GM19452 (cell line): ENCODE data around the gene TPSG1.
"Not testable (repeated sequence)": the region's sequence is repeated elsewhere in the genome, so short reads cannot be mapped to it uniquely, and the experiment has no call there.

Experiments
- ATAC-seq: cut with Tn5 transposase; IDR thresholded peaks from one replicate; pipeline ENCODE4 v1.9.1; 2021; ENCODE audit not compliant: unreplicated experiment

Gene TPSG1

DNA sequence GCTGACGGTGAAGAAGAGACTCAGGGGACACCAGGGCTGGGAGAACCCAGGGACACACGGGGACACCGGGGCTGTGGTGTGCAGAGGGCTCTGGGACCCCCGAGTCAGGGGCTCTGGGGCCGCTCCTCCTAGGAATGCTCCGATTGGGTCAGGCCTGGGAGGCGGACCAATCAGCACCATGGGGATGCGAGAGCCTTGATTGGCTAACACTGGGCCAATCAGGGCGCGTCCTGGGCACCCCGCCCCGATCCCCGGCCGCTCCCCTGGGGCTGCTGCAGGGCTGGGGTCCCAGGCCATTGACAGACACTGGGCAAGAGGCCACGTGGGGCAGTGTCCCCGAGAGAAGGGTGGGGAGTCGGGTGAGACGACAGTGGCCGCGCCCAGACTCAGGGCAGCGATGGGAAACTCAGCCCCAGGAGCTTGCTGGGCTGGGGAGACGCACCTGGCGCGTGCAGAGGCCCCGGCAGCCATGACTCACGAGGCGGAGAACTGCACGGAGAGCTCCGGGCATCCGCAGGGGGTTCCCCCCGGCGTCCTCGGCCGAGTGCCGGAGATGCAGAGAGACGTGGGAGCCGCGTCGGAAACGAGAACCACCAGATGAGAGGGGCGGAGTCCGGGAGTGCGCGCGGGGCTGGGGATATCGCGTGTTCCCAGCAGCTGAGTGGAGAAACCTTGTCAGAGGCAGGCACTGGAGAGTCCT lies 7.1 kb upstream of the TPSG1 start:
- not testable (repeated sequence) for ATAC-seq

GRCh38 chr16:1231301-1231700 lies 6.2 kb upstream of the TPSG1 start:
- ATAC-seq: not testable (repeated sequence)

DNA sequence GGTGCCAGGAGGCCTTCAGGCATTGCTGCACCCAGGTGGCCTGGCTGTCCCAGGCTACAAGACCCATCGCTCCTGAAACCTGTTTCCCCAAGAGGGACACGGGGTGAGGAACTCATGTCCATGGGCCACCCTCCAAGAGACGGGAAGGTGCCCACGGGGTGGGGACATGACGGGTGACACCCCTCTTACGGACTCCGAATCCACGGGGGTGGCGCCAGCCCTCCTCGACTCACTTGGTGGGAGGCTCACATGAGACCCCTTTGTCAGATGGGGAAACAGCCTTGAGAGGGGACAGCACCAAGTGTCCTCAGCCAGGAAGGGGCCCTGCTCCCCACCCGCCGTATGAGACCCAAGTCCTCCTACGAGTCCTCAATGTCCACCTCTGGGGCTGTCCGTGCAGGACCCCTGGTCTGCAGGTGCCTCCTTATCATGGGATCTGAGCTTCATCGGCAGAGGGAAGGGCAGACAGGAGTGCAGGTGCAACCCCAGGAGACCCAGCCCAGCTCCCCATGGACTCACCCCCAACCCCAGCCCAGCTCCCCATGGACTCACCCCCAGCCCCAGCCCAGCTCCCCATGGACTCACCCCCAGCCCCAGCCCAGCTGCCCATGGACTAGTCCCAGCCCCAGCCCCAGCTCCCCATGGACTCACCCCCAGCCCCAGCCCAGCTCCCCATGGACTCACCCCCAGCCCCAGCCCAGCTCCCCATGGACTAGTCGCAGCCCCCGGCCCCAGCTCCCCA lies 5.6 kb upstream of the TPSG1 start:
- not testable (repeated sequence) for ATAC-seq

DNA sequence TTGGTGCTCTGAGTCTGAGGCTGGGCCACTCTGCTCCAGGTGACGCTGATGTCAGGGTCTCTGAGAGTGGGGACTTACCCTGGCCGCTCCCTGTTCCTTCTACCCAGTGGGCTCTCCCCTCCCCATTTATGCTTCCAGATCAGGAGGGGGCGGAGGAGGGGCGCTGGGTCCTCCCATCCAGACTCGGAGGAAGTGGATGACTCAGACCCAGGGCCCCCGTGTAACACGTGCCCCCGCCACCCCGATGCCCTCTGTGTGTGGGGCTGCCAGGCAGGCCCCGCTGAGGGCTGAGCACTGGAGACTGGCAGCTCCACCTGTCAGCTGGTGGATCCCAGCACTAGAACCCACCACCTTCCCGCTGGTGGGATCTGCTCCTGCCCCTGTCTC lies 5.0 kb upstream of the TPSG1 start, which contains the start of gene TPSB2:
TSS of gene TPSB2 (minus strand) at position 101 of the 387 bp plus-strand sequence. CDS start 233 bp downstream, outside the sequence.
- ATAC-seq: not testable (repeated sequence)

DNA sequence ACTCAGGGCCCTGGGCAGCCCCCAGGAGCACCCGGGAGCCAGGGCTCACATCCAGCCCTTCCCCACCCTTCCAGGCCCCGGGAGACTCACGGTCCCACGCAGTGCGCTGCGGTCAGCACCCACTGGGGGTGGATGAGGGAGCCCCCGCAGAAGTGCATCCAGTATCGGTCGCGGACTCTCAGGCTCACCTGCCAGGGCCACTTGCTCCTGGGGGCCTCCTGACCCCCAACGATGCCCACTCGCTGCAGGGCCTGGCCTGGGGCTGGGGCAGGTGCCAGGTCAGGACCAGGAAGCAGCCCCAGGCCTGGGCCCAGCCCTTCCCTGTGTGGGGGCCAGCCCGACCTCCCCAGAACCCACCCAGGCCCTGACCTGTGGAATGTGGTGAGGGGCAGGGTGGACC lies 4.4 kb upstream of the TPSG1 start:
- ATAC-seq: not testable (repeated sequence)

DNA sequence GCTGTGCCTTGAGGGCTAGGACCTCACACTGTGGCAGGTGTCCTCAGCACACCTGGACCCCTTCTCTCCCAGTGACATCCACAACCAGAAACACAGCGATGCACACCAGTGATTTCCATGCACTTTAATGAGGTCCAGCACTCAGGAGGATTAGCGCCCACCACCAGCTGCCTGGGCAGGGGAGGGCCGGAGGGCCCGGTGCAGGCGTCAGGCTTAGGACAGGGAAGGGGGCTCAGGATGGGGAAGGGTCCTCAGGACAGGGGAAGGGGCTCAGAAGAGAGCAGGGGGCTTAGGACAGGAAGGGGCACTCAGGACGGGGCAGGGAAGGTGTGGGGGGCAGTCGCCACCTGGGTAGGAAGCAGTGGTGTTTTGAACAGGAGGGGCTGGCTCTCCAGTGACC lies 3.2 kb upstream of the TPSG1 start:
- not testable (repeated sequence) for ATAC-seq

- not testable (repeated sequence) for ATAC-seq
Measured at GRCh38 chr16:1226692-1227091, 1.6 kb upstream of the TPSG1 start.

DNA sequence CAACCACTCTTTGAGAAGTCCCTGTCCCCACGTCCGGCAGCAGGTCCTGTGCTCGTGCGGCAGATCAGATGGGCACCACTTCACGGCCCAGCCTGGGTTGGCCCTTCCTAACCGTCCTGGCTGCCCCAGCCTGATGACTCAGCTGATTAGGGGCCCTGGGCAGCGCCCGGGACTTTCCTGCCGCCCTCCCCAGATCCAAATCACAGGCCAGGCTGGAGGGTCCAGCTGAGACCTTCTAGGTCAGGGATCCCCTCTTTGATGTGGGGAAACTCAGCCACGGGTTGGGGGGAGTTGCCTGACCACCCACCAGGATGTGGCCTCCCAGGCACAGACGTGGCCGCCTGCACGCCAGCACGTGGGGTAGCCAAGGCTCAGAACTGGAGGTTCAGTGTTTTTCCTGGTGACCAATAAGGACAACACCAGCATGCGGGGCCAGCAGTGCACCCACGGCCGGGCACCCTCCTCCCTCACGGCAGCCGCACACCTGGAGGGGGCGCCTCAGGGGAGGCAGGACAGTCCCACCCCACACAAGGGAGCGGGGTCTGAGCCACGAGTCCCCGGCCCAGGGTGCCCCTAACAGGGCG lies 752 bp upstream of the TPSG1 start:
- not testable (repeated sequence) for ATAC-seq

DNA sequence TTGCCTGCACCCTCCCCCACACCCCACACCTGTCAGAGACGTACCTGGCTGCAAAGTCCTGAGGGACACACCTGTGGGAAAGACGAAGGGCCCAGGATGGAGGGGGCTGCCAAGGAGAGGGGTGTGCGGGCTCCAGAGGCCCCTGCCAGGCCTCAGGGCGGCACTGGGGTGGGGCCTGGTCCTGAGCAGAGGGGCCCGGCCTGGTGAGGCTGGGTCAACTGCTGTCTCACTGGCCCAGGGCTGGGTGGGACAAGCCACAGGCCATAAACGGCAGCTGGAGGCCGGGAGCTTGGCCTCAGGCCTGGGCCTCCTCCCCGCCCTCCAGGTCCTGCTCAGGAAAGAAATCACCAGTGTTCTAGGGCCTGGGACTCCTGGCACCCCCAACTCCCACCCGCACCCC lies 510 bp downstream of the TPSG1 start:
- ATAC-seq: no peak

- ATAC-seq: no peak
Measured at GRCh38 chr16:1223355-1224214, 1.5 kb downstream of the TPSG1 start.

DNA sequence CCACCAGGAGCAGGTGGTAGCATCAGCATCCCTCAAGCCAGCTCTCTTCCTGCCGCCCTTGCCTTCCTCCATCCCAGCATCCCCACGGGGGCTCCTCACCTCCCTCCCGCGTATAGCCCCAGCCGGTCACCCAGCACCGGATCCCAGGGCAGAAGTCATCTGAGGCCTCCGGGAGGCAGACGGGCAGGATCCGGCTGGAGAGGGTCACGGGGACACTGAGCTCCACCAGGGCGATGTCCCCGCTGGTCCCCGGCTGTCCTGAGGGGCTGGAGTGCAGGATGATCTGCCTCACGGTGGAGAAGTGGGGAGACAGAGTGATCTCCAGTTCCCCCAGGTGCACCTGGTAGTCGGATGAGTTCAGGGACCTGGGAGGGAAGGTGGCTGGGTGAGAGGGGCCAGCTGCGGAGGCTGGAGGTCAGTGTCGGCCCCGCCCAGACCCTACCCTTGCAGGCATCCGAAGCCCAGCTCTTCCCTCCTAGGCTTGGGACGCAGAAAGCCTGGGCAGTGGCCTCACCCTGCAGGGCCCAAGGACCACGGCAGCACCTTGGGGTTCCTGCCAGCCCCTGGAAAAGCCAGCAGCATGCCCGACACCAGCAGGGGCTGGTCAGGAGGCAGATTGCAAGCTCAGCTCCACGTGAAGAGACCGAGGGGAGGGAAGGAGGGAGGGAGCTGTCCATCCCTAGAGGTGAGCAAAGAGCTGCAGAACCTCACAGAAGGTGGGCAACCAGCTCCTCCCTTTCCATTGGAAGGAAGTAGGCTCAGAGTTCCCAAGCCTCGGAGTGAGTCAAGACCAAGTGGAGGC lies 2.3 kb downstream of the TPSG1 start:
- ATAC-seq: no peak

- no peak for ATAC-seq
Measured at GRCh38 chr16:1221628-1222552, 3.2 kb downstream of the TPSG1 start.

- no peak for ATAC-seq
Measured at GRCh38 chr16:1220841-1221627, 4.0 kb downstream of the TPSG1 start.

GRCh38 chr16:1220098-1220728 lies 4.9 kb downstream of the TPSG1 start:
- ATAC-seq: no peak

- ATAC-seq: no peak
Measured at GRCh38 chr16:1218930-1219611, 6.0 kb downstream of the TPSG1 start.

DNA sequence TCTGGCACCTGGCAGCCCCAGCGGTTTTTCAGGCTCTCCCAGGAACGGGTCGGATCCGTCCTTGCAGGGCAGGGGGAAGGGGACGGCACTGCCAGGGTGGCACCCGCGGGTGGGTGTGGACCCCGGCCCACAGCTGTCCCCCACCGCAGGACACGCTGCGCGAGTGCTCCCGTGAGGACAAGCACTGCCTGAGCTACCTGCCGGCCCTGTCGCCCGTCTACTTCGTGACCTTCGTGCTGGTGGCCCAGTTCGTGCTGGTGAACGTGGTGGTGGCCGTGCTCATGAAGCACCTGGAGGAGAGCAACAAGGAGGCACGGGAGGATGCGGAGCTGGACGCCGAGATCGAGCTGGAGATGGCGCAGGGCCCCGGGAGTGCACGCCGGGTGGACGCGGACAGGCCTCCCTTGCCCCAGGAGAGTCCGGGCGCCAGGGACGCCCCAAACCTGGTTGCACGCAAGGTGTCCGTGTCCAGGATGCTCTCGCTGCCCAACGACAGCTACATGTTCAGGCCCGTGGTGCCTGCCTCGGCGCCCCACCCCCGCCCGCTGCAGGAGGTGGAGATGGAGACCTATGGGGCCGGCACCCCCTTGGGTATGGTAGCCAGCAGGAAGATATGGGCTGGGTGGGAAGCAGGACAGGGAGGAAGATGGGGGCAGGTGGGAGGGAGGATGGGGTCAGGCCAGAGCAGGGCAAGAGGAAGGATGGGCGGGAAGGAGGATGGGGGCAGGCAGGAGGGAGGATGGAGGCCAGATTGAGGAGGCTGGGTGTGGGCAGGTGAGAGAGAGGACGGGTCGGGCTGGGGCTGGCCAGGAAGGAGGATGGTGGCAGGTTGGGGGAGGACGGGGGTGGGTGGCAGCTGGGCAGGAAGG lies 6.8 kb downstream of the TPSG1 start:
- no peak for ATAC-seq
